ENCODE results near the gene TIMD4.
A peak's percentile ranks its signal among the peaks of the same experiment; 100 is the strongest.

TIMD4 gene

GRCh38 chr5:156922207-156922792 lies 40.7 kb downstream of the TIMD4 start:
- DNase-seq (ENCODE audit: low spot score), result no peak

GRCh38 chr5:156920861-156921431 lies 42.1 kb downstream of the TIMD4 start:
- DNase-seq (ENCODE audit: low spot score), result no peak

GRCh38 chr5:156920042-156920860 lies 42.8 kb downstream of the TIMD4 start:
- peak; percentile 17 for DNase-seq (ENCODE audit: low spot score)

- DNase-seq (ENCODE audit: low spot score), result no peak
These were observed 44.6 kb downstream of the TIMD4 start for GRCh38 chr5:156918311-156918845.

- no peak for DNase-seq (ENCODE audit: low spot score)
These were observed 48.7 kb downstream of the TIMD4 start for GRCh38 chr5:156914371-156914737.

GRCh38 chr5:156913719-156914370 lies 49.2 kb downstream of the TIMD4 start:
- DNase-seq (ENCODE audit: low spot score), result no peak

- no peak for DNase-seq (ENCODE audit: low spot score)
These were observed 49.7 kb downstream of the TIMD4 start for GRCh38 chr5:156913355-156913718.

GRCh38 chr5:156912869-156913268 lies 50.2 kb downstream of the TIMD4 start:
- no peak for DNase-seq (ENCODE audit: low spot score)

GRCh38 chr5:156909180-156909579 lies 53.8 kb downstream of the TIMD4 start:
- no peak for DNase-seq (ENCODE audit: low spot score)

GRCh38 chr5:156907667-156908066 lies 55.4 kb downstream of the TIMD4 start:
- no peak for DNase-seq (ENCODE audit: low spot score)

- DNase-seq (ENCODE audit: low spot score), result no peak
These were observed 56.2 kb downstream of the TIMD4 start for GRCh38 chr5:156906807-156907206.

- DNase-seq (ENCODE audit: low spot score), result peak; percentile 13
These were observed 66.5 kb downstream of the TIMD4 start for GRCh38 chr5:156896546-156896945.

- no peak for DNase-seq (ENCODE audit: low spot score)
These were observed 69.5 kb downstream of the TIMD4 start for GRCh38 chr5:156893517-156893916.

GRCh38 chr5:156892864-156893263 lies 70.2 kb downstream of the TIMD4 start:
- no peak for DNase-seq (ENCODE audit: low spot score)

- no peak for DNase-seq (ENCODE audit: low spot score)
These were observed 70.8 kb downstream of the TIMD4 start for GRCh38 chr5:156892223-156892622.

- DNase-seq (ENCODE audit: low spot score), result no peak
These were observed 74.5 kb downstream of the TIMD4 start for GRCh38 chr5:156888520-156888919.

GRCh38 chr5:156883316-156883875 lies 79.6 kb downstream of the TIMD4 start:
- DNase-seq (ENCODE audit: low spot score), result no peak

GRCh38 chr5:156879665-156880285 lies 83.3 kb downstream of the TIMD4 start:
- no peak for DNase-seq (ENCODE audit: low spot score)

- DNase-seq (ENCODE audit: low spot score), result no peak
These were observed 91.8 kb downstream of the TIMD4 start for GRCh38 chr5:156871212-156871611.

- no peak for DNase-seq (ENCODE audit: low spot score)
These were observed 92.6 kb downstream of the TIMD4 start for GRCh38 chr5:156870498-156870839.

Data from AG08395 (cell line).